SK-N-MC (cell line): Measurements from ENCODE around the gene SLC7A7.

Experiments used
- EZH2 ChIP-seq: fragments of 200-600 bp; sonication (generic); IDR thresholded peaks from one replicate; pipeline ENCODE4 v1.6.1; 2017; ENCODE audit warnings: antibody characterized with exemption
- POLR2AphosphoS5 ChIP-seq: IDR thresholded peaks from 2 replicates; pipeline ENCODE4 v1.6.1; 2012; ENCODE audit warnings: mild to moderate bottlenecking, low read depth, low read length, borderline replicate concordance

- no peak for TF ChIP-seq POLR2AphosphoS5
- TF ChIP-seq EZH2 = no peak
Measured at GRCh38 chr14:22793976-22794375, 21.3 kb downstream of the SLC7A7 start.
